GM21825 (cell line): ENCODE data around the gene MRPL10.
A peak's percentile ranks its signal among the peaks of the same experiment; 100 is the strongest.

ENCODE experiments used
- ATAC-seq: cut with Tn5 transposase; IDR thresholded peaks from one replicate; pipeline ENCODE4 v1.9.1; 2021; ENCODE audit warnings: mild to moderate bottlenecking, moderate library complexity; ENCODE audit not compliant: unreplicated experiment

The MRPL10 gene

DNA sequence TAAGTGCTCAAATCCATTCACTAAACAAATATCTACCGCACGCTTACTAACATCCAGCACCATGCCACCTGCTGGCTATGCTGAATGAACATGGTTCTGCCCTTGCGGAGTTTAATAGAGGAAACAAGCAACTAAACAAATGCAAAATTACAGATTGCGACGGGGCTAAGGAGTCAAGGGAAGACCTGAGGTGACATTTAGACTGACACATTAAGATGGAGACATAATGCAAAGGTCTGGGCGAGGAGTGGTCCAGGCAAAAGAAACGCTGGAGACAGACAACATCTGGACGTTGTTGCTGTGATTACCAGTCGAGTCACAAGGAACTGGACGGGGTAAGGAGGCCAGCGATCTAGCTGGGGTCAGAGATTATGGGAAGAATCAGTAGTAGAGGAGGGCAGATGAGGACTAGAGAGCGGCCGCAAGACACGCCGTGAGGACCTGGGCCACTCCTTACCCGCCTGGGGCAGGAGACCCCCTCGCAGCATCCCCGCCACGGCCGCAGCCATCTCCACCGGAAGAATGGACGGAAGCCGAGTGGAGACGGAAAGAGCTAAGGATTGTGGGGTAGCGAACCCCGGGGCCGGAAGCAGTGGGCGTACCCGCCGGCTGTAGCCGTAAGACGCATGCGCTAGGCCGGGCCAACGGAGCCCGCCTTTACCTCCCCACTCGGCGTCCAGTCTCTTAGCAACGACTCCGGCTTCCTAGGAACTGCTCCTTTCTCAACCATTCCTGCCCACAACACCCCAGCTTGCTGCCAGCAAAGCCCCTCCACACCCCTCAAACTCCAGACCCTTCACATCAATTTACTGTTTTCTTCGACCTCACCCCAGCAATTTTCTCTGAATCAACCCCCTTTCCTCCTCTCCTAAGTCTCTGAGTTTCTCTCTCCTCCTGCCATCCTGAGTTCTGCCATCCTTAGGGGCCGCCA, at the start of gene MRPL10, which contains the start of gene LRRC46:
MRPL10 (minus strand) TSS at position 539 of the 931 bp plus-strand sequence; CDS start at position 509, 30 bp downstream.
LRRC46 (plus strand) TSS at position 668 of the 931 bp plus-strand sequence. CDS start 320 bp downstream, outside the sequence.
- peak; percentile 76 for ATAC-seq

DNA sequence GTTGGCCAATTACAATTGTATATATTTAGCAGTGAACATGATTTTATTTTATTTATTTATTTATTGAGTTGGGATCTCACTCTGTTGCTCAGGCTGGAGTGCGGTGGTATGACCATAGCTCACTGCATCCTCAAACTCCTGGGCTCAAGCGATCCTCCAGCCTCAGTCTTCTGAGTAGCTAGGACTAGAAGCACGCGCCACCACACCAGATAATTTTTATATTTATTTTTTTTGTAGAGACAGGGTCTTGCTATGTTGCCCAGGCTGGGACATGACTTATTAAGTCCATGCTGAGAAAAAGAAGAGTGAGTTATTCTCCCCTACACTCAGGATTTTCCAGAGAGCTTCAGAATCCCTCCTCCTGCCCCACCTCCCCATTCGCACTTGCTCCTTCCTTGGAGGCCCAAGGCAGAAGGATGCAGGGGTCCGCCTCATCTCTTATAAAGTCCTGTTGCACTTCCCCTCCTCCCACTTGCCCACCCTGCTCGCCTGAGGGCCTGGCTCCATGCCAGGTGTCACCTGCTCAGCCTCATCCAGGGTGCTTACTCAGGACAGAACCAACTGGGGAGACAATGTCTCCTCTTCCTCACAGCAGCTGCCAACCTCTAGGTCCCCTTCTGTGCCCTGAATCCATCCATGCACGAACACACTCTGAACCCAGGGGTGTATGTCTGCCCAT, 48.6 kb upstream of the MRPL10 start:
- no peak for ATAC-seq

DNA sequence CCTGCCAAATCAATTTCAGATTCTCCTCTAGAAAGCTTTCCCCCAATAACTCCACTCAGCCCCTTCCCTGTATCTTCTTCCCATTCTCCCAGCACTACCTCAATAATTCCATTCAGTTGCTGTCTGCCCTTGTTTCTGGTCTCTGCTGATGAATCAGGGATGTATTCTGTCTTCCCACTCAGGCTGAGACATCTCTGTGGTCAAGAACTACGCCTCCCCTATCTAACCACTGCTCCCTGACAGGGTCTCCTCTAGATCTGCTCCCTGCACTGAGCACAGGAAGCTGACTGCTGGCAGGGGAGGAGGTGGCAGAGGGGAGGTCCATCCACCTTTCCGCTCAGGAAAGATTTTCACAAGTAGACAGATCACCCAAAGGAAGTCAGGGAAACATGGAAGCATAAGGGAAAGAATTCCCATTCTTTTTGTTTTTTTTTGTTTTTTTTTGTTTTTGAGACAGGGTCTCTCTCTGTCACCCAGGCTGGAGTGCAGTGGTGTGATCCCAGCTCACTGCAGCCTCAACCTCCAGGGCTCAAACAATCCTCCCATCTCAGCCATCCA, 47.8 kb upstream of the MRPL10 start:
- ATAC-seq = no peak

DNA sequence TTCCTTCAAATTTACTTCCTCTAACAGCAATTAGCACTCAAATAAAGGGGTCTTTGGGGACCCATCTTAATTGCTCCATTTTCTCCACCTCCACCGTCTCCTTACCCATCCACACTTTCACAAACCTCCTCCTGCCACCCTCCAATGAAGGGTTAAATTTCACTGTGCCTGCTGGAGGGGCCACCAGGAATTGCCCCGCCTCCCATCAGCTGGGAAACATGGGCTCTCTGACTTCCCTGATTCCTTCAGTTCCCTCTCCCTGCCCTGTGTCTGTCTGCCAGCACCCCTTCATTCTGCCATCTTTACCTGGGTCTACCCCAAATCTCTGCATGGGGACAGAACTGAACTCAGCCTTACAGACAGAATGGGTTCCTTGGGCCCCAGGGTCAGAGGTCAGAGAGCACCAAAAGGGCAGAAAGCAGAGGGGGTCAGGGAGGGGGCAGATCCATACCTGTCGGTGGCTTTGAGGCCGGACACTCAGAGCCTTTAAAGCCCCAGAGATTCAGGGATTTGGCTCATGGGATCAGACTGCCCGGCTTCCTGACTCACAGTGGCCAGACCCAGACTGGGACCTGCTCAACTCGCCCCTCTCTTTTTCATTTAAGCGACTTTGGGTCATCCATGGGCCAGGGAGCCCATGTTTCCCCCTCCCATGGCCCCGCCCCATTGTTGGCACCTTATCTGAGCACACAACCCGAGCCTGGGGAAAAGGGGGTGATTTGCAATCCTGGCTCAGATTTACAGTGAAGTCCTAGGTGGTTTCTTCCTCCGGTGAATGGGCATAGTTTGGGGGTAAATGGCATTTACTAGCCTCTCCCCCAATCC, 47.1 kb upstream of the MRPL10 start:
- ATAC-seq = no peak

DNA sequence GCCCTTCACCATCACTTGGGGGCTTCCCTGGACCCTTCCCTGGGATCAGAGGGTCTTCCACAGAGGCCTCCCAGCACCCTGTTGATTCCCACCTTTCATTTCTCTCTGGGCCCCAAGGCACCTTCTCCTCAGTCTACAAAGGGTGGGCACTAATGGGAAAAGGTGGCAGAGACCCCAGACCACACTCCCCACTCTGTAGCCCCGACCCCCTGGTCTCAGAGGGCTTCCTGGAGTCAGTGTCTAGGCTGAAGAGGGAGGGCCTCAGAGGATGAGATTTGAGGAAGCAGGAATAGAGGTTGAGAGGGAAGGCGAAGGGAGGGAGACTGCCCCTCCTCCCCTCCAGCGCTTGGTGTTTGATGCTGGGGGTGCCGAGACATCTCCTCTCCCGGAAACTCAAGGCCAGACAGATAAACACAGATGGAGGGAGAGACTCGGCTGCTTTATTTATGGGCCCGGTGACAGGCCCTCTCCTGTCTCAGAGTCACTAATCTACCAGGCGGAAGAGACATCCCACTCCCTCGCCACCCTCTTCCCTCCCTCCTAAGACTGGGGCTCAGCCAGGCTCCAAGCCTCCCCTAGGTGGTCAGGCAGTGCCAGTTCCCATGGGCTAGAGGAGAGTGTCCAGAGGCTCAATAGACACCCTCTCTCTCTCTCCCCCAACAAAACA, 46.2 kb upstream of the MRPL10 start:
- no peak for ATAC-seq

DNA sequence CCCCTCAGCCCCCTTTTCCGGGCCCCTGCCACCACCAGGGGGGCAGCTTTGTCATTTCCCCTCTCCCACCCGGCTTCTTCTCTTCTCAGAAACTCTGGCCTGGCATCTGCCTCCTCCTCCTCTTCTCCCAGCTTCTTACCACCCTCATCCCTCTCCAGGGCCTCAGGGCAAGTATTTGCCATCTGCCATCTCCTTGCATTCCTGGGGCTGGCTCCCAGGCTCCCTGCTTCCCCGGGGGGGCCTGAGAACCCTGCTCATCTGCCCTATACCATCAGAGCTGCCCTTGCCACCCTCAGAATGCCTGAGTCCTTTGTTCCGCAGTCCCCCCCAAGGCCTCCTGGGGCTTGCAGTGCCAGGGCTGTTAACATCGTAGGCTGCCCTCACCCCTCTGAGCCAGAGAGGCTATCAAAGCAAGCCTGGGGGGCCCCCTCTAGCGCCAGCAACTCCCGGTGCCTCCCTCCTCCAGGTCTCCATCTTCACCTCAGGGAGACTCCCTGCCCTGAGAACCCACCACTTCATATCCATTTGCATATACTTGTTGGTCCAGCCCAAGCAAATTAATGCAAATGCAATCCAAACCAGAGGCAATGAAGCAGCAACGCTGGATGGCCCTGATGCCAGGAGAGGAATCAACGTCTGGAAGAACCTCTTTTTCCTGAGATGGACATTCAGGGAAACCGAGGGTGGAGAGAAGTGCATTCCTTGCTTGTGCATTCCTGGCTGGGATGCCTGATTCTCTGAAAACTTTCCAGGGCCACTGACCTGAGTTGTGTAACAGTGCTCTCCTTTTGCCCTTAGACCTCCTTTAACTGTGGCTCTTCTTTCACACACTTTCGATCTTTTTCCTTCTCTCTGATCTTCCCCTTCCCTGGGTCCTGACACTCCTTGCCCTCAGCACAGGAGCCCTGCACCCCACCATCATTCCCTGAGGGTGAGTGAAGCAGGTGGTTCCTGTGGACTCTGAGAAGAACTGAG, 44.0 kb upstream of the MRPL10 start:
- ATAC-seq = no peak

DNA sequence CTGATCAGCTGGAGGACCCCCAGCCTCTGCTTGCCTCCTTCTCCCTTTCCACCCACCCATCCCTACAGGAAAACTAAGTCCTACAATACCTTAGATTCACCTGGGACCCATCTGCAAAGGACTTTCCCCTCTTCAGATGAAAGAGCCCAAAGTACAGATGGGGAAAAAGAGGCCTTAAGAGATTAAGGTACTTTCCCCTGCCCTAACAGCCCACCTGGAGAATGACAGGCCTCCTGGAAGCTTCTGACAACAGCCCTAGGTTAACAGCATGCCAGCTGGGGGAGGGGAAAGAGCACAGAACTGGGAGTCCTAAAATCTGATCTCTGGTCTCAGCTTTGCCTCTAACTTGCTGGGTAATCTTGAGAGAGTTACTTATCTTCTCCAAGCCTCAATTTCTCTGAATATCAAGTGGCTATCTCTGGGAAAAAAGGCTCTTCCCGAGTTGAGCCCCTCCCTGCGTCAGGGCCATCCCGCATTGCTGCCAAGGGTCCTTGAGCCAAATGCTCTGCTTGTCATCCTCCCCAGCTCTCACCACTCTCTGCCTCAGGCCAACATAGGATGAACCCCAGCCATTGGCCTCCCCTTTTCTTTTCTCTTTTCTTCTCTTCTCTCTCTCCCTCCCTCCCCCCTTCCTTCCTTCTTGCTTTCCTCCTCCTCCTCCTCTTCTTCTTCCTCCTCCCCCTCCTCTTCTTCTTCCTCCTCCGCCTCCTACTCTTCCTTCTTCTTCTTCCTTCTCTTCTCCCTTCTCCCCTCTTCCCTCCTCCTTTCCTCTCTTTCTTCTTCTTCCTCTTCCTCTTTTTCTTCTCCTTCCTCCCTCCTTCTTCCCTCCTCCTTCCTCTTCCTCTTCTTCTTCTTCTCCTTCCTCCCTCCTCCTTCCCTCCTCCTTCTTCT, 42.1 kb upstream of the MRPL10 start:
- no peak for ATAC-seq

DNA sequence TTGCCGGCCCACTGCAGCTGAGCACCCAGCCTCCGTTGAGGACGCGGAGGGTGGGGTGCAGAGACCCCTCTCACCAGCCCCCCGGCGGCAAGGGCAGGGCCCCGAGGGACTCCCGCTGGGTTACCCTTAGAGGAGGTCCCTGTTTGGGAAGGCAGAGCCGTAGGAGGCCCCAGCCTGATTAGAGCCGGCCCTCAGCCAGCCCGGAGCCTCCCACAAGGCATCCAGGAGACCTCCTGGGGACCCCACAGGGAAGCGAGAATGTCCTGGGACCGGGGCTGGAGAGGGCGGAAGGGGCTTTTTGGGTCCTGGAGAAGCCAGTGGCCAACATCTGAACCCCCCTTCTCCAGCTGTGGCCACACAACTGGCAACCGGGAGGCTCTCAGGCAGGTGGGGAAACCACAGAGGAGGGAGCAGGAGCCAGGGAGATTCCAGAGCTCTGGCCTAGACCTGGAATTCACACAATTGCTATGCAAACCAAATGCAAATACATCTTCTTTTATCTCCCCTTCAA, 41.4 kb upstream of the MRPL10 start:
- no peak for ATAC-seq

DNA sequence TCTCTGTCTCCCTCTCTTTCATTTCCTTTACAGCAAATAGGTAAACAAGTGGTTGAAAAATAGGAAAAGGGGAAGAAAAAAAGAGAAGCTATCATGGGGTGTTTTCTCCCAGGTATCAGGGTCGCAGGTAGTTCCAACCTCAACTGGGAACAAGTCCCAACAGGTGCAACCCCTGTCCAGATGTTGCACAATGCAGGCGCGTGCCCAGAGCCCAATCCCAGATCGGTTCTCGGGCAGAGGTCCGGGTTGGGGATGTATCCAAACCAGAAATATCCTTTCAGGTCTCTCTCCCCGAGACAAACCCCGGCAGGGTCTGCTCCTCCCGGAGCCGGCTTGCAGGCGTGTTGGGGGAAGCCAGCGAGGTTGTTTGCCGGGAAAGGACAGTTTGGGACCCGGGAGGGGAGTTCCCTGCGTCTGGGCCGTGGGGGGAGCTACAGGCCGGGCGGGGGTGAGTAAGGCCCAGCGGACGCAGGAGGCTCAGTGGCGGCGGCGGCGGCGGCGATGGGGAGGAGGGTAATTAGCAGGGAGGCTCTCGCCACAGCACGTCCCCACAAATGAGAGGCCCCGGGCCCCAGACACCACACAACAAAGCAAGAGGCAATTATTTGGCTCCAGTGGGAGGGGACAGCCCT, 40.8 kb upstream of the MRPL10 start:
- ATAC-seq = no peak

DNA sequence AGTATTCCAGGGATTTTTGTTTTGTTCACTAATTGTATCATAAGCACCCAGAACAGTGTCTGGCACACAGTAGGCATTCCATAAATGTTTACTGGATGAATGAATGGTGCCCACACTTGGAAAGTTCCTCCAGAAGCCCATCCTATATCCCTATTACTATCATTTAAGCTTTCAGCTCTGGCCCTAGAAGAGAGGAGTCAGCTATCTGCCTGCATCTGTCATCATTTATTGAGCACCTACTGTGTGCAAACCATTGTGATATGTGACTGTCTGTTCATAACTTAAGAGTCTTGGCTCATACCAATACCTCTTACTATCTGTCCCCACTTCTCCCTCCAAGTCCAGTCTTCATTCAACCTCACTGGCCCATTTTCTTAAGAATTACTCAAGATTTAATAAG, 39.7 kb upstream of the MRPL10 start:
- ATAC-seq = no peak

DNA sequence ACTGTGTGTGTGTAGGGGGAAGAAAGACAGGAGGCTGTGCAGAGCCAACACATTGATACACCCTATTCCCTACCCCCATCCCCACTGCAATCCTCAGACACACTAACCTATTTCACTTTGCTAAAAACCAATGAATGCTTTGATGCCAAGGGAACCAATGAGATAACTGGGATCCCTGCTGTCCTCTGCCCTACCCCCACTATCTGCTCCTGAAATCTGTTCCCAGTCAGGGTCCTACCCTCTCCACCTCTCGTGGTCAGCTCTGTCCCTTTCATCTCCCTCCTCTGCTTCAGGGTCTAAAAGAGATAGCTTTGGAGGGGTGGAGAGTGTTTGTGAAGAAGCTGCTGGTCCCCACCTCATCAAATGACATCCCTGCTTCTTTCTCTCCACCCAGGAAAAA, 38.7 kb upstream of the MRPL10 start:
- ATAC-seq = no peak

DNA sequence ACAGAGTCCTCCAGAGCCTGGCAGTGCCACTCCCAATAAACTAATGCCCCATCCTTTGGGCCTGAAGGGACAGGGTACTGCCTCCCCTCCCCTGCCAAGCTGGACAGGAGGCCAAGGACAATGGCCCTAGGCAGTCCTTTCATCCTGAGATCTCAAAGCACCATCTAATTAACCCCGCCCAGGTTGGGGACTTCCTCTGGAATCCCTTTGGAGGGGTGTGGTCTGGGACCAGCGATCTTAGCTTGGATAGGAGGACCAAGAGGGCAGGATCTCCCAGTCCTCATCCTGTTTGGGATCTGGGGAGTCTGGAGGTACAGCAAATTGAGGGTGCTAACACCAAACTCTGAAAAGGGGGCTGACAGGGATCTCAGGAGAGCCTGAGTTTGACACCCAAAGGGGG, 37.8 kb upstream of the MRPL10 start:
- ATAC-seq = no peak

DNA sequence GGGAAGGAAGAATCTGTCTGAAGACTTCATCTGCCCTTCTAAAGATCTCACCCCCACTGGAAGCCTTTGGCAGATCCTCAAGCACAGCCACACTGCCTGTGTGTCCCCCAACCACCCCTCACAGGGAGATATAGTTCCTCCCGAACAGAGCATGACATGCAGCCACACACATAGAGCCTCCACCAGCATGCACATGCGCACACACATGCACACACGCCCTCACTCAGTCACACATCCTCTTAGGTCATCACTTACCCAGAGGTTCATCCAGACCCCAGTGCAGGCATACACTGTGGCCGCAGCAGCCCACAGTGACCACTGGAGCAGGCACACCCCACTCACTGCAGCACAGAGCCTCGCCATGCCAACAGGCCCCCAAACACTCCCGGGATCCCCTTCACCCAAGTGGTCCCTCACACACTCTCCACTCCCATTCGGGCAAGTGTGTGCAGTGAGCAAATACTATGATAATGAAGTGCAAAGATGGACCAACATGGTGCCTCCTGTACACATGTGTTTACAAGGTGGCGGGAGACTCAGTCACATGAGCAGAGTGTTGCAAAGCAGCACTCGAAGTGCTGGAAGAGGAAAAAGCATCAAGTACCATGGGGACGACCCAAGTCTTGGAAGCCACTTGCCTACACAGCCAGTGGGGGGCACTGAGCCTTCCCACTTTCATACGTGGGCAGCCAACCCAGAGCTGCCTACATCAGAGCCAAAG, 36.6 kb upstream of the MRPL10 start:
- ATAC-seq = no peak

DNA sequence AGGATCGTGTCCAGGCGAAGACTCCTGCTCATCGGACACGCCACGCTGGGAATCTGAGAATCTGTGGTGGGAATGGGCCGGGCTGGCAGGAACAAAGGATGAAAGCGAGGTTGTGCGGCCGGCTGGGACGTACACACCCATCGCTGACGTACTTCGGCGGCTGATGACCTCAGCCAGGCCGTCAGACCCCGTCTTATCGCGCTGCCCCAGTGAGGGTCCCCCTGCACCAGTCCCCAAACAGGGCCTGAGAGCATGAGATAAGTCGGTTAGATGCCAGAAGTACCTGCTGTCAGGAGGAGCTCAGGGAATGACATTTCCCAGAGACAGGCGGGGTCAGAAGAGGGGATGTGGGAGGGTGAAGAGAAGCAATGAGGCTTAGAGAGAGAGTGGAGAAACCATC, 35.6 kb upstream of the MRPL10 start:
- ATAC-seq = no peak

DNA sequence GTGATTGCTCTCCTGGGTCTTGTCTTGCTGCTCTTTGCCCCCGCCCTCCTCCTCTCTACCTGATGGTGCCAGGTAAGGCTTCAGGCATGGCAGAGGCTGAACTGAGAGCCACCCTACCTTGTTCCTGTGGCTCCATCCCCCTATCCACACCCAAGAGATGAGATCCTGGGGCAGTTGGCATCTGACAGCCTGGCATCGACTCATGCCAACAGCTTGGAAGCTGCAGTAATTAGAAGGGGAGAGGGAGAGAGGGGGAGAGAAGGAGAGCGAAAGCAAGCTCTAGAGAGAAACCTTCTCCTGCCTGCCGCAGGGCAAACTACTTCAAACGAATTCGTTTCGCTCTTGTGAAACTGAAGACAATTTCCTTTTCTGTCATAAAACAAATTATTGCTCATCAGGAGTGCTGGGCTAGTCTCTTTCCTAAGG, 33.5 kb upstream of the MRPL10 start:
- ATAC-seq = no peak

DNA sequence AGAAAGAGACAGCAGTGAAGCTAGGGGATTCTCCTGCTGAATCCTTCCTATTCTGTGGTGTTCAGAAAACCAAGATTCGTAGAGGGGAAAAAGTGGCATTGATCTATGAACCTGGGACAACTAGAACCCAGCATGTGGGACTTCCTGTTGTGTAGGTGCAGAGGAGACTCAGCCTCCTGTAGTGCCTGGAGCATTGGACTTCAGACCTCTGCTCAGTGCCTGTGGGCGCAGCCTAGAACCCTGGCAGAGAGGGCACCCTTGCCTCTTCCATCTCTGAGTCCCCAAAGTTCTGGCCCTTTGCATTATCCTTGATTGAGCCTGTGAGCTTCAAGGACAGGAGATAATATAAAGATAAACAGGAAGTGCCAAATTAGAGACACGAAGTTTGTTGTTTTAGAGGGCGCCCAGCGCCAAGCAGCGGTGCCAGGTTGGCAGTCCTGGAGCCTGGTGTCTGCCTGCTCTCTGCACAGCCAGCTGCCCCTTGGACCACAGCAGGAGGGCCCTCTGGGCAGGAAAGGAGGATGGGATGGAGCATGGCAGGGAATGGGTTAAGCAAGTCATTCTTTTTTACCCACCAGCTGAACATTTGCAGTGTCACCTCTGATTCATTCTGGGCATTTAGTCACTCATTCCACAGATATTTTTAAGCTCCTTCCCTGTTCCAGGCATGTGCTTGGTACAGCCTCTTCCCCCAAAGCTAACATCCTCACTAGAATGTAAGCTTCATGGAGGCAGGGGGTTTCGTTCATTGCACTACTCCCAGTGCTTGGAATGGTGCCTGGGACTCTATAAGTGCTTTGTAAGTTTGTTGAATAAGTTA, 31.5 kb upstream of the MRPL10 start:
- no peak for ATAC-seq
